MCF 10A (cell line): ENCODE measurements around the gene HSPA6. TPM values are rescaled to one million over a fixed set of nuclear protein-coding genes. Genes with fewer than 3 reads are reported as not detected.
A peak's percentile ranks its signal among the peaks of the same experiment; 100 is the strongest.
"Not testable (repeated sequence)": the region's sequence is repeated elsewhere in the genome, so short reads cannot be mapped to it uniquely, and the experiment has no call there.

Experiments used
- BruUV-seq: library from RNA; stranded (reverse); fragments of 400-500 nt; replicated peaks from 2 replicates; lab custom pipeline; 2021; lab: Mats Ljungman, UMichigan
- CTCF ChIA-PET: fragments of 300-600 bp; sonication (Branson Sonifier 250); formaldehyde crosslinking; extraction: SDS; loops from one replicate; lab custom pipeline; 2021; ENCODE audit warnings: antibody characterized with exemption, inconsistent platforms; lab: Yijun Ruan, JAX
- POLR2A ChIA-PET: fragments of 300-600, 350-650 bp; sonication (Branson Sonifier 250); formaldehyde crosslinking; extraction: SDS; loops from one replicate; lab custom pipeline; 2020; ENCODE audit warnings: antibody characterized with exemption, inconsistent platforms; lab: Yijun Ruan, JAX
- DNase-seq: peaks from one replicate; pipeline ENCODE4 v3.0.0-alpha.2; 2018; ENCODE audit not compliant: unreplicated experiment
- H3K27ac Mint-ChIP-seq: one replicate; pipeline ENCODE4 v1.8.0; 2022; ENCODE audit warnings: mild to moderate bottlenecking, low read depth, mixed read lengths; ENCODE audit not compliant: unreplicated experiment
- H3K27me3 Mint-ChIP-seq: one replicate; pipeline ENCODE4 v1.8.0; 2022; ENCODE audit warnings: mixed read lengths; ENCODE audit not compliant: insufficient read depth, unreplicated experiment
- H3K36me3 Mint-ChIP-seq: one replicate; pipeline ENCODE4 v1.8.0; 2022; ENCODE audit warnings: mild to moderate bottlenecking, moderate library complexity, mixed read lengths; ENCODE audit not compliant: insufficient read depth, unreplicated experiment
- H3K4me1 Mint-ChIP-seq: one replicate; pipeline ENCODE4 v1.8.0; 2022; ENCODE audit warnings: mixed read lengths; ENCODE audit not compliant: insufficient read depth, unreplicated experiment
- H3K4me3 Mint-ChIP-seq: one replicate; pipeline ENCODE4 v1.8.0; 2022; ENCODE audit warnings: mild to moderate bottlenecking, moderate library complexity, mixed read lengths; ENCODE audit not compliant: unreplicated experiment
- H3K9me3 Mint-ChIP-seq: one replicate; pipeline ENCODE4 v1.8.0; 2022; ENCODE audit warnings: mixed read lengths; ENCODE audit not compliant: unreplicated experiment
- intact Hi-C: fragments of 100-400 bp; cut with micrococcal nuclease; formaldehyde crosslinking; loops from 2 replicates; pipeline ENCODE4 v1.14.1; 2022
- total RNA-seq: library from RNA; stranded (reverse); gene quantifications from 2 replicates; pipeline ENCODE4 v1.2.3, GENCODE V29; 2022
- TF ChIP-seq, protein P1 (sequence below): fragments of 200-600 bp; IDR thresholded peaks from one replicate; pipeline ENCODE4 v1.8.0; 2022; ENCODE audit warnings: antibody characterized with exemption, mild to moderate bottlenecking; ENCODE audit not compliant: unreplicated experiment

HSPA6 gene
- total RNA-seq, 1 experiment from 2014 or later = 0.28 TPM

GRCh38 chr1:161531986-161532643 lies 7.8 kb downstream of the HSPA6 start:
- TF ChIP-seq, protein P1, sequence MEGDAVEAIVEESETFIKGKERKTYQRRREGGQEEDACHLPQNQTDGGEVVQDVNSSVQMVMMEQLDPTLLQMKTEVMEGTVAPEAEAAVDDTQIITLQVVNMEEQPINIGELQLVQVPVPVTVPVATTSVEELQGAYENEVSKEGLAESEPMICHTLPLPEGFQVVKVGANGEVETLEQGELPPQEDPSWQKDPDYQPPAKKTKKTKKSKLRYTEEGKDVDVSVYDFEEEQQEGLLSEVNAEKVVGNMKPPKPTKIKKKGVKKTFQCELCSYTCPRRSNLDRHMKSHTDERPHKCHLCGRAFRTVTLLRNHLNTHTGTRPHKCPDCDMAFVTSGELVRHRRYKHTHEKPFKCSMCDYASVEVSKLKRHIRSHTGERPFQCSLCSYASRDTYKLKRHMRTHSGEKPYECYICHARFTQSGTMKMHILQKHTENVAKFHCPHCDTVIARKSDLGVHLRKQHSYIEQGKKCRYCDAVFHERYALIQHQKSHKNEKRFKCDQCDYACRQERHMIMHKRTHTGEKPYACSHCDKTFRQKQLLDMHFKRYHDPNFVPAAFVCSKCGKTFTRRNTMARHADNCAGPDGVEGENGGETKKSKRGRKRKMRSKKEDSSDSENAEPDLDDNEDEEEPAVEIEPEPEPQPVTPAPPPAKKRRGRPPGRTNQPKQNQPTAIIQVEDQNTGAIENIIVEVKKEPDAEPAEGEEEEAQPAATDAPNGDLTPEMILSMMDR = no peak
- Mint-ChIP-seq H3K4me3 (peak overlapping the region; percentile 88), H3K36me3 (peaks cover 16% of the 10 kb centered on the region), H3K4me1 (no peaks in the 10 kb centered on the region), H3K9me3 (no peaks in the 10 kb centered on the region), H3K27me3 (no peaks in the 10 kb centered on the region), H3K27ac (no peak overlapping the region)
- DNase-seq = no peak
- intact Hi-C loops = loop anchor here (2.0 kb wide), 2 partner anchors 45 to 81 kb away; no protein-coding TSS in a partner anchor
- BruUV-seq = no TSS peak
- ChIA-PET CTCF (interaction anchor here (0.6 to 1.6 kb wide), 11 partner anchors 8 to 240 kb away, joined by 3 to 9 read pairs (median 4); no protein-coding TSS in a partner anchor), POLR2A (interaction anchor here (0.6 to 2.3 kb wide), 8 partner anchors 8 to 212 kb away, joined by 3 to 19 read pairs (median 4); partner anchors contain the start of gene FCGR2A)

GRCh38 chr1:161532644-161533567 lies 8.6 kb downstream of the HSPA6 start:
- BruUV-seq, DNase-seq, H3K27ac Mint-ChIP-seq, H3K4me1 Mint-ChIP-seq, intact Hi-C loops, H3K27me3 Mint-ChIP-seq, H3K9me3 Mint-ChIP-seq: not testable (repeated sequence)
- ChIA-PET CTCF (interaction anchor here (0.7 to 1.6 kb wide), 6 partner anchors 48 to 210 kb away, joined by 3 to 9 read pairs (median 4); no protein-coding TSS in a partner anchor), POLR2A (interaction anchor here (1.1 to 2.0 kb wide), 3 partner anchors 9 to 211 kb away, joined by 3 to 8 read pairs (median 8); no protein-coding TSS in a partner anchor)
- H3K36me3 Mint-ChIP-seq = peaks cover 16% of the 10 kb centered on the region
- H3K4me3 Mint-ChIP-seq = peak overlapping the region; percentile 88

- H3K36me3 Mint-ChIP-seq = peaks cover 15% of the 10 kb centered on the region
- DNase-seq, H3K9me3 Mint-ChIP-seq, POLR2A ChIA-PET, BruUV-seq, H3K27me3 Mint-ChIP-seq, H3K4me1 Mint-ChIP-seq, H3K4me3 Mint-ChIP-seq, intact Hi-C loops, H3K27ac Mint-ChIP-seq, CTCF ChIA-PET: not testable (repeated sequence)
Measured at GRCh38 chr1:161537068-161537669, 12.8 kb downstream of the HSPA6 start.

- ChIA-PET CTCF (interaction anchor here (0.9 to 1.8 kb wide), 6 partner anchors 8 to 210 kb away, joined by 3 to 12 read pairs (median 7); partner anchors contain the start of gene DUSP12), POLR2A (interaction anchor here (0.6 to 2.7 kb wide), 13 partner anchors 8 to 1176 kb away, joined by 3 to 19 read pairs (median 4); partner anchors contain the start of genes DUSP12, HSPA6 and ITLN2)
- DNase-seq, H3K27me3 Mint-ChIP-seq, H3K9me3 Mint-ChIP-seq, H3K4me1 Mint-ChIP-seq, BruUV-seq, intact Hi-C loops: not testable (repeated sequence)
- H3K36me3 Mint-ChIP-seq = peaks cover 15% of the 10 kb centered on the region
- H3K4me3 Mint-ChIP-seq = peak overlapping the region; percentile 87
- peak overlapping the region; percentile 93 for H3K27ac Mint-ChIP-seq
Measured at GRCh38 chr1:161538925-161539479, 14.7 kb downstream of the HSPA6 start.

- BruUV-seq = TSS peak; percentile 100
- H3K4me1 Mint-ChIP-seq, intact Hi-C loops, H3K9me3 Mint-ChIP-seq, H3K27me3 Mint-ChIP-seq: not testable (repeated sequence)
- peak overlapping the region; percentile 87 for H3K4me3 Mint-ChIP-seq
- peaks cover 15% of the 10 kb centered on the region for H3K36me3 Mint-ChIP-seq
- CTCF ChIA-PET = interaction anchor here (0.5 to 1.8 kb wide), 8 partner anchors 9 to 678 kb away, joined by 3 to 12 read pairs (median 4); partner anchors contain the start of gene DUSP12
- H3K27ac Mint-ChIP-seq = peak overlapping the region; percentile 93
- POLR2A ChIA-PET = interaction anchor here (0.6 to 2.7 kb wide), 17 partner anchors 9 to 1177 kb away, joined by 3 to 19 read pairs (median 3); partner anchors contain the start of genes DUSP12, HSPA6 and ITLN2
- peak; percentile 94 for DNase-seq
Measured at GRCh38 chr1:161539731-161540569, 15.6 kb downstream of the HSPA6 start.

GRCh38 chr1:161540570-161540960 lies 16.2 kb downstream of the HSPA6 start:
- peak overlapping the region; percentile 93 for H3K27ac Mint-ChIP-seq
- H3K4me3 Mint-ChIP-seq = peak overlapping the region; percentile 87
- H3K4me1 Mint-ChIP-seq, BruUV-seq, H3K9me3 Mint-ChIP-seq, H3K27me3 Mint-ChIP-seq, intact Hi-C loops: not testable (repeated sequence)
- ChIA-PET CTCF (interaction anchor here (0.5 to 1.8 kb wide), 4 partner anchors 9 to 203 kb away, joined by 4 to 12 read pairs (median 7); no protein-coding TSS in a partner anchor), POLR2A (interaction anchor here (0.9 to 2.7 kb wide), 8 partner anchors 9 to 252 kb away, joined by 3 to 19 read pairs (median 8); partner anchors contain the start of genes DUSP12 and HSPA6)
- peak; percentile 34 for DNase-seq
- peaks cover 15% of the 10 kb centered on the region for H3K36me3 Mint-ChIP-seq
